Adrenal gland (tissue), 12 donors: ENCODE measurements around the gene ERAP2. TPM values are rescaled to one million over a fixed set of nuclear protein-coding genes. Genes with fewer than 3 reads are reported as not detected.

Source experiments
- DNase-seq, 7 donors: peaks; one replicate each; pipeline ENCODE4 v3.0.0-alpha.2; 2019 to 2020
- H3K27ac ChIP-seq, 5 donors: fragments of 200-600 bp; sonication (generic) in 4 of 5; 1 replicate in 3 of 5; 2 replicates in 2 of 5; pipeline versions ENCODE4 v1.5.1 to v1.8.0; 2016 to 2020; ENCODE audit warnings: mild to moderate bottlenecking in 1 of 5
- H3K27me3 ChIP-seq: fragments of 200-600 bp; 2 replicates; pipeline ENCODE4 v1.8.0; 2021
- H3K36me3 ChIP-seq, 2 donors: fragments of 200-600 bp; replicated peaks in 1 of 2; 1 replicate in 1 of 2; 2 replicates in 1 of 2; pipeline versions ENCODE4 v1.5.1 to v1.8.0; 2018 to 2022
- H3K4me1 ChIP-seq, 2 donors: fragments of 200-600 bp; replicated peaks in 1 of 2; 1 replicate in 1 of 2; 2 replicates in 1 of 2; pipeline versions ENCODE4 v1.5.1 to v1.8.0; 2018 to 2021
- H3K4me3 ChIP-seq, 4 donors: fragments of 200-600 bp; sonication (generic) in 3 of 4; one replicate each; pipeline ENCODE4 v1.5.1; 2016 to 2018
- H3K9me3 ChIP-seq, 3 donors: fragments of 200-600 bp; sonication (generic) in 1 of 3; replicated peaks in 1 of 3; 1 replicate in 2 of 3; 2 replicates in 1 of 3; pipeline versions ENCODE4 v1.5.1 to v1.8.0; 2016 to 2021
- CTCF ChIP-seq, 6 experiments: fragments of 450-650 bp in 4 of 6; fragments of 200-600 bp in 2 of 6; sonication (generic) in 1 of 6; IDR thresholded peaks; 1 replicate in 5 of 6; 2 replicates in 1 of 6; pipeline versions ENCODE4 v1.5.1 to v1.8.0; 2016 to 2021; ENCODE audit warnings: antibody characterized with exemption in 6 of 6, mild to moderate bottlenecking in 2 of 6, moderate library complexity in 1 of 6
- POLR2A ChIP-seq, 2 donors: fragments of 450-650 bp; IDR thresholded peaks; one replicate each; pipeline ENCODE4 v1.6.1; 2017; ENCODE audit warnings: antibody characterized with exemption in 2 of 2, mild to moderate bottlenecking in 2 of 2, moderate library complexity in 1 of 2
- WGBS, 4 donors: extraction: QIAGEN DNeasy Blood & Tissue Kit in 2 of 4; methylation state at CpG; one replicate each; pipeline versions ENCODE4 v1.1.5 to v1.1.7; 2013 to 2017; 5-methylcytosine and 5-hydroxymethylcytosine counted together
- intact Hi-C, 2 donors: fragments of 100-400 bp; cut with DNase I; formaldehyde crosslinking; loops; one replicate each; pipeline versions ENCODE4 v1.14.1 to v1.15.0; 2022 to 2023
- polyA plus RNA-seq, 3 donors: library from polyadenylated mRNA; stranded (reverse); fragments of 200-250 nt in 2 of 3; fragments of 350-450 nt in 1 of 3; fragmentation: Illumina TruSeq in 1 of 3; extraction: RNeasy Lipid Tissue Mini Kit (QIAGEN cat#74804) in 1 of 3; gene quantifications; one replicate each; pipeline ENCODE4 v1.2.3, GENCODE V29; 2013 to 2014
- total RNA-seq, 9 donors: library from RNA; depleted of rRNA in 4 of 9; stranded (reverse); fragments of >200 nt in 4 of 9; fragments of 120-200 nt in 1 of 9; fragmentation: NEBNext Ultra II Directional in 1 of 9; extraction: Animal tissue kit (Norgen Biotek cat#: 25700) in 1 of 9; gene quantifications; one replicate each; pipeline versions ENCODE4 v1.1.0 to v1.2.4, GENCODE V29; 2013 to 2023
- donor health status: healthy with polysubstance abuse.
- donor health status: Bipolar disorder and iron deficiency.
- donor health status: DM: yes; HTN: yes; CAD: no.
- donor health status: DM: no; HTN: no; CAD: no.
- donor health status: DM: no; HTN: no; CAD: no.
- donor health status: DM: yes; HTN: yes; CAD: no.

Gene ERAP2
- total and polyA plus RNA-seq, 12 donors, result 0.94 to 32.1 (median 10.2) TPM

DNA sequence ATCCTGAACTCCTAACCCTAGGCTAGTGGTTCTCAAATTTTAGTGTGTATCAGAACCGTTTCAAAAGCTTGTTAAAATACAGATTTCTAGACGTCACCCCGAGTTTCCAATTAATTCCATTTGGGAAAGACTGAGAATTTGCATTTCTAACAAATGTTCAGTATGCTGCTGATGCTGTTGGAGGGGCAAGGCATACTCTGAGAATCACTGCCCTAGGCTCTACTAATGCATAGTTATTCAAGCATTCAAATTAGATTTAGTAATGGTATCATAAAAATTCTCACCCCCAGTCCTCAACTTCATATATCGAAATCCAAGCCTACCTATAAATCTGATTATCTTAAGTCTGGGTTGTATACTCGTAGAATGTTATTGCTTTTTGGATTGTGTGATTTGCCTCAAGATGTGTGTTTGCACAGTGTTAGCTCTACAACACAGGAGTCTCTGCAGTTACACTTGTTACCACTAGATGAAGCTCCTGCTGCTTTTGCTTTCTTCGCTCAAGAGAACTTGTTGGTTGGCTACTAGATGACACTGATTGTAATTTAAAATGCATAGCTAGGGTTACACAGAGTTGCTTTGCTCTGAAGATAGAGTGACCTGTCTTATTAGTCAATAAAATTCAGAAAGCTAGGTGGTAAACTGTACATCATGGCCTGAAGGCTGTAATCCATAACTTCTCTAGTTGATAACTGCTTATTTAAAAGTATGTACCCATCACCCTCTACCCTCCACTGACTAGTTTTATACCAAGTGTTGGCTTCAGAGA, 7.5 kb upstream of the ERAP2 start:
- TF ChIP-seq CTCF (IDR thresholded peaks at IDR 0.05) (peak; percentile 92 to 98 (median 94)), POLR2A (IDR thresholded peaks at IDR 0.05) (no peak)

DNA sequence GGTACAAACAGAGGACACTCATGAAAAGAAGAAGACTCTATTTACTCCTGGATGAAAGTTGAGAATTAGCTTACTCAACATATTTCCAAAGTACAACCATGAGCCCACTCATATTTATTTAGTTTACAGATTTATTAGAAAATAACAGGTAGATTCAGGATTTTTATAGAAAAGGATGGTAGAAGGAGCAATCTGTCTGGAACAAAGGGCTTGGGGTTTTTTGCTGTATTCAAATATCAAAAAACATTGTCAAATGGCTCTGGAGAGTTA, 7.0 kb upstream of the ERAP2 start:
- DNase-seq, result no peak
- Histone ChIP-seq H3K4me1 (no peaks in the 10 kb centered on the region), H3K27ac (no peak overlapping the region), H3K9me3 (no peaks in the 10 kb centered on the region), H3K27me3 (no peaks in the 10 kb centered on the region), H3K36me3 (no peaks in the 10 kb centered on the region), H3K4me3 (no peak overlapping the region)
- intact Hi-C loops, result loop anchor here in 1 of 2 donors (5.0 kb wide), 1 partner anchor 293 kb away; no protein-coding TSS in a partner anchor
- TF ChIP-seq CTCF (IDR thresholded peaks at IDR 0.05) (no peak), POLR2A (IDR thresholded peaks at IDR 0.05) (no peak)

More for the DNA sequence above, 7.5 kb upstream of the ERAP2 start:
- no peaks in the 10 kb centered on the region for H3K4me1 ChIP-seq
- peak in 2 of 7 donors; percentile 18 to 42 for DNase-seq
- intact Hi-C loops, result loop anchor here in 1 of 2 donors (5.0 kb wide), 1 partner anchor 294 kb away; no protein-coding TSS in a partner anchor
- no peak overlapping the region for H3K27ac ChIP-seq
- H3K36me3 ChIP-seq, result no peaks in the 10 kb centered on the region
- whole genome bisulfite sequencing, 4 donors, result 39 to 50% (median 44%) methylated on average over 6 of the region's 6 CpGs
- H3K9me3 ChIP-seq, result no peaks in the 10 kb centered on the region
- no peaks in the 10 kb centered on the region for H3K27me3 ChIP-seq
- no peak overlapping the region for H3K4me3 ChIP-seq

DNA sequence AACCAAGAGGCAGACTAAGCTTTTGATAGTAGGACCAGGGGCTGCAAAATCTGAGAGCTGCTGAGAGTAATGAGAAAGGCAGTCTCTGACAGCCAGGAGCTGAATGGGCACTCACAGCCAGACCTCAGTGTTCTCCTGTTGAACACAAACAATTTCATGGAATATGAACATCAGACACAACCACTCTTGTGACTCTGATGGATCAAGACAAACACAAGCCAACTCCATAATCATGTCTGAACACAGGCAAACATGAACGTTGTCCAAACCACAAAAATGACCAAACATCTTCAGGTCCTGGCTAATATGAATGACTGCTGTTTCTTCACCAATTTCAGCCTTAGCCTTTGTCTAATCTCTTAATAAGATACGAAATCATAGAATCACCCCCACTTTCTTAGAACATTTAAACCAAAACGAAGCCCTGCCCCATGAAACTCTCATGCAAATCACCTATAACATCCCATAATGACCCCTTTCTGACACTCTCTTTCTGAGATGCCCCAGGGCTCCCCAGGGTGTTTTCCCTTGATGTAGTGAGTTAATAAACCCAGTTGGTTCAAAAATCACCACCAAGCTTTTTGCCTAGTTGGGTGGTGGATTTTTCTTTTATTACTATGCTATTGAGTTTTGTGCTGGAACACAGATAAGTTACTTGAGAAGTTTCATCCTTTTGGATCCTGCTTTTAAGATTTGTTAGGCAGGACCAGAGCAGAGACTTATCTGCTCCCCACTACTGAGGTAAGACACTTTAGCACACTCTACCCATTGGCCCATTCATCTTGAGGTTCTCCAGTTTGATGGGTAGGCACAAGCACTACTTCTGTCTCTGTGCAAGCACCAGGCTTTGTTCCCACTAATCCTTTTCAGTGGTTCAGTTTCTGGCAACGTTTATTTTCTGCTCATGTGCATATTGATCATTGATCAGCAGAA, 5.9 kb upstream of the ERAP2 start:
- Histone ChIP-seq H3K4me3 (no peak overlapping the region), H3K27me3 (no peaks in the 10 kb centered on the region), H3K27ac (no peak overlapping the region), H3K9me3 (no peaks in the 10 kb centered on the region), H3K36me3 (no peaks in the 10 kb centered on the region), H3K4me1 (peaks cover 0 to under 1% of the 10 kb centered on the region in 2 donors)
- DNase-seq, result no peak
- 56 to 70% (median 63%) methylated on average over 4 of the region's 4 CpGs for WGBS, 4 donors
- TF ChIP-seq POLR2A (IDR thresholded peaks at IDR 0.05) (no peak), CTCF (IDR thresholded peaks at IDR 0.05) (no peak)
- intact Hi-C loops, result loop anchor here (10.0 kb wide), 4 partner anchors 54 to 284 kb away; partner anchors contain the start of gene LNPEP (in 1 of the 2)

GRCh38 chr5:96871027-96871399, 5.3 kb upstream of the ERAP2 start:
- TF ChIP-seq POLR2A (IDR thresholded peaks at IDR 0.05) (no peak), CTCF (IDR thresholded peaks at IDR 0.05) (no peak)
- intact Hi-C loops, result loop anchor here (10.0 kb wide), 4 partner anchors 54 to 284 kb away; partner anchors contain the start of gene LNPEP (in 1 of the 2)
- no peak for DNase-seq
- Histone ChIP-seq H3K27me3 (no peaks in the 10 kb centered on the region), H3K4me1 (peaks cover 0 to 5% of the 10 kb centered on the region in 2 donors), H3K9me3 (no peaks in the 10 kb centered on the region), H3K27ac (no peak overlapping the region), H3K4me3 (no peak overlapping the region), H3K36me3 (no peaks in the 10 kb centered on the region)
- WGBS, 4 donors, result 89 to 94% (median 92%) methylated on average over 2 of the region's 2 CpGs
